Measurements from ENCODE around the gene EXOC6B.

GRCh38 chr2:72191441-72191840 is 634.4 kb downstream of the EXOC6B start:
- no peak for TF ChIP-seq CTCF (conservative IDR thresholded peaks at IDR 0.05; ENCODE audit: low read length)
- no peak for TF ChIP-seq EZH2phosphoT487 (IDR thresholded peaks at IDR 0.05; ENCODE audit: borderline replicate concordance)
